ENCODE measurements around the gene ASB1.

DNA sequence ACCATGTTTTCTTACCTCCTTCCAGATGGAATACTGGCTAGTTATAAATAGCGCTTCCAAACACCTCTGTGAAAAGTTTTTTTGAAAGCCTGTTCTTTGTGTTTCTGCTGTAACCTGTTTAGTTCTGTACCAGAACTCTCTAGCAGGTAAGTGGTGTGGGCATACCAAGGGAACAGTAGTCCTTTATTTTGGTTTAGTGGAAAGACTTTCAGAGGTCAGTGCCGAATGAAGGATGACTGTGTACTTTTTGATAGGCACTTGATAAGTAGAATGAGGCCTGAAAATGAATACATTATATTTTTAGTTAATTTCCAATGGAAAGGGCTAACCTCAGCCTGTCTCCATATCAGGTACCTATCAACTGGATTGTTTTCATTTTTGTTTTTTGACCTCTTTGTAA lies 27.6 kb upstream of the ASB1 start:
- no peak for TF ChIP-seq TAF1 (IDR thresholded peaks at IDR 0.05; ENCODE audit: borderline replicate concordance, insufficient read depth, low read length)
- no peak for TF ChIP-seq POLR2AphosphoS5 (IDR thresholded peaks at IDR 0.05; ENCODE audit: low read depth, low read length)
- TF ChIP-seq, protein P1, sequence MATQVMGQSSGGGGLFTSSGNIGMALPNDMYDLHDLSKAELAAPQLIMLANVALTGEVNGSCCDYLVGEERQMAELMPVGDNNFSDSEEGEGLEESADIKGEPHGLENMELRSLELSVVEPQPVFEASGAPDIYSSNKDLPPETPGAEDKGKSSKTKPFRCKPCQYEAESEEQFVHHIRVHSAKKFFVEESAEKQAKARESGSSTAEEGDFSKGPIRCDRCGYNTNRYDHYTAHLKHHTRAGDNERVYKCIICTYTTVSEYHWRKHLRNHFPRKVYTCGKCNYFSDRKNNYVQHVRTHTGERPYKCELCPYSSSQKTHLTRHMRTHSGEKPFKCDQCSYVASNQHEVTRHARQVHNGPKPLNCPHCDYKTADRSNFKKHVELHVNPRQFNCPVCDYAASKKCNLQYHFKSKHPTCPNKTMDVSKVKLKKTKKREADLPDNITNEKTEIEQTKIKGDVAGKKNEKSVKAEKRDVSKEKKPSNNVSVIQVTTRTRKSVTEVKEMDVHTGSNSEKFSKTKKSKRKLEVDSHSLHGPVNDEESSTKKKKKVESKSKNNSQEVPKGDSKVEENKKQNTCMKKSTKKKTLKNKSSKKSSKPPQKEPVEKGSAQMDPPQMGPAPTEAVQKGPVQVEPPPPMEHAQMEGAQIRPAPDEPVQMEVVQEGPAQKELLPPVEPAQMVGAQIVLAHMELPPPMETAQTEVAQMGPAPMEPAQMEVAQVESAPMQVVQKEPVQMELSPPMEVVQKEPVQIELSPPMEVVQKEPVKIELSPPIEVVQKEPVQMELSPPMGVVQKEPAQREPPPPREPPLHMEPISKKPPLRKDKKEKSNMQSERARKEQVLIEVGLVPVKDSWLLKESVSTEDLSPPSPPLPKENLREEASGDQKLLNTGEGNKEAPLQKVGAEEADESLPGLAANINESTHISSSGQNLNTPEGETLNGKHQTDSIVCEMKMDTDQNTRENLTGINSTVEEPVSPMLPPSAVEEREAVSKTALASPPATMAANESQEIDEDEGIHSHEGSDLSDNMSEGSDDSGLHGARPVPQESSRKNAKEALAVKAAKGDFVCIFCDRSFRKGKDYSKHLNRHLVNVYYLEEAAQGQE (IDR thresholded peaks at IDR 0.05; ENCODE audit: insufficient read depth in 1 of 2, low read depth in 2 of 2, low read length in 2 of 2), result no peak
